ENCODE measurements around the gene GKAP1.
"Not testable (repeated sequence)": the region's sequence is repeated elsewhere in the genome, so short reads cannot be mapped to it uniquely, and the experiment has no call there.

DNA sequence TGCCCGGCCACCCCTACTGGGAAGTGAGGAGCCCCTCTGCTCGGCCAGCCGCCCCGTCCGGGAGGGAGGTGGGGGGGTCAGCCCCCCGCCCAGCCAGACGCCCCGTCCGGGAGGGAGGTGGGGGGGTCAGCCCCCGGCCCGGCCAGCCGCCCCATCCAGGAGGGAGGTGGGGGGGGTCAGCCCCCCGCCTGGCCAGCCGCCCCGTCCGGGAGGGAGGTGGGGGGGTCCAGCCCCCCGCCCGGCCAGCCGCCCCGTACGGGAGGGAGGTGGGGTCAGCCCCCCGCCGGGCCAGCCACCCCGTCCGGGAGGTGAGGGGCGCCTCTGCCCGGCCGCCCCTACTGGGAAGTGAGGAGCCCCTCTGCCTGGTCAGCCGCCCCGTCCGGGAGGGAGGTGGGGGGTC lies 13.1 kb downstream of the GKAP1 start:
- not testable (repeated sequence) for TF ChIP-seq CTCF (conservative IDR thresholded peaks at IDR 0.05; ENCODE audit: low read depth in 2 of 2); POLR2AphosphoS5 (IDR thresholded peaks at IDR 0.05; ENCODE audit: low read depth); EZH2 (IDR thresholded peaks at IDR 0.05; ENCODE audit: low read depth, unreplicated experiment); CREB1 (CRISPR knock-in tag; IDR thresholded peaks at IDR 0.05; ENCODE audit: low read depth); REST (IDR thresholded peaks at IDR 0.05; ENCODE audit: unreplicated experiment); EZH2phosphoT487 (IDR thresholded peaks at IDR 0.05; ENCODE audit: unreplicated experiment)
